ENCODE measurements around the gene CD52. TPM values are rescaled to one million over a fixed set of nuclear protein-coding genes. Genes with fewer than 3 reads are reported as not detected.
A peak's percentile ranks its signal among the peaks of the same experiment; 100 is the strongest.

The CD52 gene
- total and polyA plus RNA-seq, 2 of the 13 experiments (the other 11 are each of a cell fraction or from before 2014, with no cell fraction given), result 0.32 TPM; not detected in 1

DNA sequence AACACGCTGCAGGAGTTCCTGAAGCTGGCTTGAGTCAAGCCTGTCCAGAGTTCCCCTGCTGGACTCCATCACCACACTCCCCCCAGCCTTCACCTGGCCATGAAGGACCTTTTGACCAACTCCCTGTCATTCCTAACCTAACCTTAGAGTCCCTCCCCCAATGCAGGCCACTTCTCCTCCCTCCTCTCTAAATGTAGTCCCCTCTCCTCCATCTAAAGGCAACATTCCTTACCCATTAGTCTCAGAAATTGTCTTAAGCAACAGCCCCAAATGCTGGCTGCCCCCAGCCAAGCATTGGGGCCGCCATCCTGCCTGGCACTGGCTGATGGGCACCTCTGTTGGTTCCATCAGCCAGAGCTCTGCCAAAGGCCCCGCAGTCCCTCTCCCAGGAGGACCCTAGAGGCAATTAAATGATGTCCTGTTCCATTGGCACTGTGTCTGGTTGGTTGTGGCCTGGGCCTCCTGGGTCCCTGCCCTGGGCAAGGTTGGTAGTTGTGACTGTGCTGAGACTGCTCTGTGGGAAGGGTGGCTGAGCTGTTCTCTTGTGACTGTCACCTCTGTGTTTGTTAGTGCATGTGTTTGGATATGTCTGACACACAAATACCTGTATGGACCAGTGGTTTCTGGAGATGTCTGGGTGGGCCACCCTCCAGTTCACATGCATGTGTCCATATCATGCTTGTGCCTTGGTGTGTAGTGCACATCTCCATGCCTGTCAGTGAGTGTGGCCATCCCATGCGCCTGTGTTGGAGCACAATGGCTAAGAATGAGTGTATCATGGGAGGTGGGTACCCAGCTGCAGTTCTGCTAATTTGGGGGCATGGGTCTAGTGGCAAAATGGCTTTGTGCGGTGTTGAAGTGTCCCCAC, 36.4 kb upstream of the CD52 start:
- WGBS (ENCODE audit: low lambda C conversion rate), result 100% methylated on average over 2 of the region's 5 CpGs
- ATAC-seq (no peak), FAIRE-seq (no peak), DNase-seq (ENCODE audit: low spot score) (no peak)
- Histone ChIP-seq H3K4me3 (replicated peaks in 1 of 3; ENCODE audit: insufficient read depth in 1 of 3, low read depth in 2 of 3, low read length in 3 of 3) (0 out of 6 replicates have a peak overlapping the region, but pooled peaks of 1 of the 3 experiments have one; percentile 78), H3K4me1 (ENCODE audit: insufficient read depth, low read length) (peaks cover 38% of the 10 kb centered on the region), H3K36me3 (replicated peaks in 1 of 2; ENCODE audit: control insufficient read depth in 1 of 2, insufficient read depth in 2 of 2, low read length in 2 of 2) (peaks cover 9 to 22% of the 10 kb centered on the region in 2 experiments), H3K27me3 (ENCODE audit: control insufficient read depth in 1 of 2, insufficient read depth in 2 of 2, low read length in 2 of 2) (no peaks in the 10 kb centered on the region), H4K20me1 (ENCODE audit: insufficient read depth, low read length) (no peaks in the 10 kb centered on the region), H3K27ac (ENCODE audit: extremely low read length, insufficient read depth, low read length) (no peak overlapping the region), H3K4me2 (ENCODE audit: low read depth, low read length) (no peak overlapping the region), H3K9me3 (ENCODE audit: low read length) (no peaks in the 10 kb centered on the region), H3K79me2 (ENCODE audit: insufficient read depth, low read length) (no peaks in the 10 kb centered on the region), H2AFZ (ENCODE audit: low read length) (no peak overlapping the region), H3K9ac (ENCODE audit: insufficient read depth, low read depth, low read length) (no peak overlapping the region)
- BruUV-seq (replicated peaks), result TSS peak; percentile 60
- intact Hi-C loops (cut with micrococcal nuclease; ENCODE audit: unreplicated experiment) (no loop called here), in situ Hi-C loops (cut with HindIII; ENCODE audit: extremely low pct_ligation_motif_present, low pct_unique_long_range_greater_than_20kb) (loop anchor here (5.0 kb wide), 2 partner anchors 41 to 111 kb away; no protein-coding TSS in a partner anchor)
- TF ChIP-seq, protein P1, sequence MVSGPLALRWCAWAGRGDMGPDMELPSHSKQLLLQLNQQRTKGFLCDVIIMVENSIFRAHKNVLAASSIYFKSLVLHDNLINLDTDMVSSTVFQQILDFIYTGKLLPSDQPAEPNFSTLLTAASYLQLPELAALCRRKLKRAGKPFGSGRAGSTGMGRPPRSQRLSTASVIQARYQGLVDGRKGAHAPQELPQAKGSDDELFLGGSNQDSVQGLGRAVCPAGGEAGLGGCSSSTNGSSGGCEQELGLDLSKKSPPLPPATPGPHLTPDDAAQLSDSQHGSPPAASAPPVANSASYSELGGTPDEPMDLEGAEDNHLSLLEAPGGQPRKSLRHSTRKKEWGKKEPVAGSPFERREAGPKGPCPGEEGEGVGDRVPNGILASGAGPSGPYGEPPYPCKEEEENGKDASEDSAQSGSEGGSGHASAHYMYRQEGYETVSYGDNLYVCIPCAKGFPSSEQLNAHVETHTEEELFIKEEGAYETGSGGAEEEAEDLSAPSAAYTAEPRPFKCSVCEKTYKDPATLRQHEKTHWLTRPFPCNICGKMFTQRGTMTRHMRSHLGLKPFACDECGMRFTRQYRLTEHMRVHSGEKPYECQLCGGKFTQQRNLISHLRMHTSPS (CRISPR knock-in tag; IDR thresholded peaks at IDR 0.05; ENCODE audit: low read depth), result no peak
- TF ChIP-seq ZNF563 (CRISPR knock-in tag; IDR thresholded peaks at IDR 0.05) (no peak), HES4 (CRISPR knock-in tag; IDR thresholded peaks at IDR 0.05; ENCODE audit: borderline replicate concordance) (no peak), ZNF335 (CRISPR knock-in tag; IDR thresholded peaks at IDR 0.05) (no peak), PITX1 (CRISPR knock-in tag; IDR thresholded peaks at IDR 0.05) (no peak), RORA (CRISPR knock-in tag; IDR thresholded peaks at IDR 0.05) (no peak), ZBTB20 (CRISPR knock-in tag; IDR thresholded peaks at IDR 0.05; ENCODE audit: borderline replicate concordance, low read depth) (no peak), ZFP90 (CRISPR knock-in tag; IDR thresholded peaks at IDR 0.05; ENCODE audit: borderline replicate concordance) (no peak), PRPF4 (IDR thresholded peaks at IDR 0.05; ENCODE audit: low read depth, low read length, poor library complexity, severe bottlenecking) (no peak), ZNF383 (CRISPR knock-in tag; IDR thresholded peaks at IDR 0.05; ENCODE audit: borderline replicate concordance) (no peak), SATB2 (CRISPR knock-in tag; IDR thresholded peaks at IDR 0.05) (no peak), XBP1 (CRISPR knock-in tag; IDR thresholded peaks at IDR 0.05) (no peak), MED13 (CRISPR knock-in tag; IDR thresholded peaks at IDR 0.05) (no peak), CBX5 (CRISPR knock-in tag; IDR thresholded peaks at IDR 0.05; ENCODE audit: borderline replicate concordance) (no peak), HOXD1 (CRISPR knock-in tag; IDR thresholded peaks at IDR 0.05) (no peak), ZNF577 (CRISPR knock-in tag; IDR thresholded peaks at IDR 0.05; ENCODE audit: borderline replicate concordance, low read depth) (no peak), ZNF121 (CRISPR knock-in tag; IDR thresholded peaks at IDR 0.05) (no peak)
- TF ChIP-seq, protein P2, sequence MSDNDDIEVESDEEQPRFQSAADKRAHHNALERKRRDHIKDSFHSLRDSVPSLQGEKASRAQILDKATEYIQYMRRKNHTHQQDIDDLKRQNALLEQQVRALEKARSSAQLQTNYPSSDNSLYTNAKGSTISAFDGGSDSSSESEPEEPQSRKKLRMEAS (IDR thresholded peaks at IDR 0.05), result no peak
- ChIA-PET CTCF (ENCODE audit: low intra/inter-chr PET ratio, low total read pairs) (interaction anchor here (0.9 kb wide), 1 partner anchor 82 kb away, joined by 3 read pairs; no protein-coding TSS in a partner anchor), POLR2A (interaction anchor here (2.9 kb wide), 1 partner anchor 78 kb away, joined by 13 read pairs; no protein-coding TSS in a partner anchor)

Measured in HepG2 (cell line).